Body of pancreas (tissue), 4 donors: ENCODE measurements around the gene USB1. TPM values are rescaled to one million over a fixed set of nuclear protein-coding genes. Genes with fewer than 3 reads are reported as not detected.
A peak's percentile ranks its signal among the peaks of the same experiment; 100 is the strongest.
"Not testable (repeated sequence)": the region's sequence is repeated elsewhere in the genome, so short reads cannot be mapped to it uniquely, and the experiment has no call there.

Experiments
- ATAC-seq: fragments of 150-250 bp; one replicate; pipeline ENCODE4 v1.9.1; 2016
- DNase-seq, 4 donors: peaks; one replicate each; pipeline ENCODE4 v3.0.0-alpha.2; 2019
- H3K27ac ChIP-seq, 4 donors: fragments of 200-600 bp; sonication (generic); 1 replicate in 3 of 4; 2 replicates in 1 of 4; pipeline versions ENCODE4 v1.5.1 to v1.6.1; 2016 to 2019; ENCODE audit warnings: mild to moderate bottlenecking in 1 of 4, mixed read lengths in 1 of 4, moderate library complexity in 1 of 4
- H3K27me3 ChIP-seq, 2 donors: fragments of 200-600 bp; sonication (generic); one replicate each; pipeline ENCODE4 v1.6.0; 2016; ENCODE audit warnings: mild to moderate bottlenecking in 1 of 2
- H3K36me3 ChIP-seq, 2 donors: fragments of 200-600 bp; sonication (generic); replicated peaks in 1 of 2; 2 replicates each; pipeline ENCODE4 v1.5.1; 2016; ENCODE audit warnings: low read depth in 2 of 2; ENCODE audit not compliant: insufficient read depth in 1 of 2
- H3K4me1 ChIP-seq: fragments of 200-600 bp; sonication (generic); one replicate; pipeline ENCODE4 v1.6.0; 2016
- H3K4me3 ChIP-seq, 2 donors: fragments of 200-600 bp; sonication (generic); 1 replicate in 1 of 2; 2 replicates in 1 of 2; pipeline ENCODE4 v1.5.1; 2016 to 2019
- H3K9me3 ChIP-seq, 3 donors: fragments of 200-600 bp; sonication (generic); 1 replicate in 2 of 3; 2 replicates in 1 of 3; pipeline ENCODE4 v1.5.1; 2016
- CTCF ChIP-seq, 7 experiments: fragments of 450-650 bp in 4 of 7; fragments of 200-600 bp in 3 of 7; sonication (generic) in 3 of 7; IDR thresholded peaks; one replicate each; pipeline ENCODE4 v1.5.1; 2016 to 2019; ENCODE audit warnings: antibody characterized with exemption in 7 of 7
- POLR2A ChIP-seq, 3 donors: fragments of 450-650 bp; IDR thresholded peaks; one replicate each; pipeline ENCODE4 v1.6.1; 2016; ENCODE audit warnings: antibody characterized with exemption in 3 of 3, mild to moderate bottlenecking in 2 of 3
- WGBS, 2 donors: methylation state at CpG; one replicate each; pipeline ENCODE4 v1.1.5; 2017; 5-methylcytosine and 5-hydroxymethylcytosine counted together
- intact Hi-C: fragments of 100-400 bp; cut with DNase I; formaldehyde crosslinking; loops from one replicate; pipeline ENCODE4 v1.15.1; 2023
- total RNA-seq, 2 donors: library from RNA; depleted of rRNA; stranded (reverse); fragments of >200 nt; gene quantifications; one replicate each; pipeline ENCODE4 v1.1.0, GENCODE V29; 2016

USB1 gene
- total RNA-seq, 2 donors from 2014 or later, result 22.4 to 46.7 TPM

GRCh38 chr16:57972306-57972705 lies 28.9 kb upstream of the USB1 start:
- no peaks in the 10 kb centered on the region for H3K4me1 ChIP-seq
- H3K27me3 ChIP-seq, result no peaks in the 10 kb centered on the region
- intact Hi-C loops, result no loop called here
- H3K9me3 ChIP-seq, result no peaks in the 10 kb centered on the region
- WGBS, 2 donors, result 73 to 79% methylated on average over 4 of the region's 4 CpGs
- no peak for DNase-seq
- no peak for ATAC-seq
- H3K4me3 ChIP-seq, result no peak overlapping the region
- no peak for TF ChIP-seq CTCF (IDR thresholded peaks at IDR 0.05)
- no peak for TF ChIP-seq POLR2A (IDR thresholded peaks at IDR 0.05)
- H3K36me3 ChIP-seq, result no peaks in the 10 kb centered on the region
- no peak overlapping the region for H3K27ac ChIP-seq

GRCh38 chr16:57976331-57976796 lies 24.8 kb upstream of the USB1 start:
- no peak overlapping the region for H3K27ac ChIP-seq
- intact Hi-C loops, result no loop called here
- no peaks in the 10 kb centered on the region for H3K9me3 ChIP-seq
- H3K4me1 ChIP-seq, result no peaks in the 10 kb centered on the region
- WGBS, 2 donors, result 60 to 70% methylated on average over 2 of the region's 2 CpGs
- ATAC-seq (peak; percentile 65), DNase-seq (no peak)
- no peak overlapping the region for H3K4me3 ChIP-seq
- TF ChIP-seq CTCF (IDR thresholded peaks at IDR 0.05) (no peak), POLR2A (IDR thresholded peaks at IDR 0.05) (no peak)
- H3K36me3 ChIP-seq, result no peaks in the 10 kb centered on the region
- no peaks in the 10 kb centered on the region for H3K27me3 ChIP-seq

- H3K4me3 ChIP-seq, result no peak overlapping the region
- 77 to 81% methylated on average over 9 to 11 of the region's 12 CpGs for WGBS, 2 donors
- H3K4me1 ChIP-seq, result no peaks in the 10 kb centered on the region
- H3K9me3 ChIP-seq, result no peaks in the 10 kb centered on the region
- H3K27me3 ChIP-seq, result no peaks in the 10 kb centered on the region
- TF ChIP-seq POLR2A (IDR thresholded peaks at IDR 0.05) (no peak), CTCF (IDR thresholded peaks at IDR 0.05) (no peak)
- DNase-seq (no peak), ATAC-seq (no peak)
- no peak overlapping the region for H3K27ac ChIP-seq
- intact Hi-C loops, result no loop called here
- H3K36me3 ChIP-seq, result no peaks in the 10 kb centered on the region
These were observed 23.7 kb upstream of the USB1 start for GRCh38 chr16:57977418-57978069.

- H3K9me3 ChIP-seq, H3K27me3 ChIP-seq, intact Hi-C loops, ATAC-seq, H3K27ac ChIP-seq, DNase-seq, H3K36me3 ChIP-seq, H3K4me1 ChIP-seq, H3K4me3 ChIP-seq: not testable (repeated sequence)
- 90 to 95% methylated on average over 2 of the region's 2 CpGs for WGBS, 2 donors
These were observed 23.1 kb upstream of the USB1 start for GRCh38 chr16:57978070-57978465.

GRCh38 chr16:57979006-57979585 lies 22.1 kb upstream of the USB1 start:
- Histone ChIP-seq H3K4me3 (no peak overlapping the region), H3K27ac (no peak overlapping the region), H3K4me1 (peaks cover 1% of the 10 kb centered on the region), H3K9me3 (no peaks in the 10 kb centered on the region), H3K36me3 (no peaks in the 10 kb centered on the region), H3K27me3 (no peaks in the 10 kb centered on the region)
- intact Hi-C loops, result no loop called here
- ATAC-seq (no peak), DNase-seq (no peak)
- 85 to 87% methylated on average over 11 of the region's 11 CpGs for WGBS, 2 donors
- TF ChIP-seq POLR2A (IDR thresholded peaks at IDR 0.05), result no peak
- no peak for TF ChIP-seq CTCF (IDR thresholded peaks at IDR 0.05)
